HG03342 (cell line): Measurements from ENCODE around the gene CCL13.

ENCODE experiments used
- ATAC-seq: cut with Tn5 transposase; IDR thresholded peaks from one replicate; pipeline ENCODE4 v1.9.1; 2021; ENCODE audit warnings: mild to moderate bottlenecking, moderate library complexity; ENCODE audit not compliant: unreplicated experiment

CCL13 gene

DNA sequence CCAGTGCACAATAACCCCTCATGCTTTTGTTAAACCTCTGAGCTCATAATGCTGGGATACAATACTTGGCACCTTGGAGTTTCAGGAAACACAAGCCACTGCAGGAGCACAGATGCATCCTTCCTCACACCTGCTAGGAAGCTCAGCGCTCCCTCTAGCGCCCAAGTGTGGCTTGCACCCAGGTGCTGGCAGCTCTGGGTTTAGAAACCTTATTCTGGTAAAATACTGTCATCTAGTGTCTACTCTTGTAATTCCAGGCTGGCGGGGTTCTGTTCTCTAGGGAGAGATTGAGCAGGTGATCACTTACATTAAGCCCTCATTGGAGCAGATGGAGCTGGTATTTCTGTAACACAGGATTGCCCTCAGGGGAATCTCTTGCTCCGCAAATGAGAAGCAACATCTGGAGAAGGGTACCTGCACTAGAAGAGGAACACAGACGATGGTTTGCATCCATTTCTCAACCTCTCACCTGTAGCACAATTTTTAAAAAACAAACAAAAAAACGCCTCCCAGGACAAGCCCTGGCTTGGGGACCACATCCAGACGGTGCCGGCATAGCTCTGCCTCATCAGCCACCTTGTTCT, 5.3 kb downstream of the CCL13 start:
- peak; percentile 62 for ATAC-seq

GRCh38 chr17:34363183-34363661, 6.9 kb downstream of the CCL13 start, which contains the start of gene CCL1:
Gene CCL1, minus strand, starts transcription at chr17:34363233. Its CDS starts 72 bp downstream, at chr17:34363161.
- no peak for ATAC-seq

DNA sequence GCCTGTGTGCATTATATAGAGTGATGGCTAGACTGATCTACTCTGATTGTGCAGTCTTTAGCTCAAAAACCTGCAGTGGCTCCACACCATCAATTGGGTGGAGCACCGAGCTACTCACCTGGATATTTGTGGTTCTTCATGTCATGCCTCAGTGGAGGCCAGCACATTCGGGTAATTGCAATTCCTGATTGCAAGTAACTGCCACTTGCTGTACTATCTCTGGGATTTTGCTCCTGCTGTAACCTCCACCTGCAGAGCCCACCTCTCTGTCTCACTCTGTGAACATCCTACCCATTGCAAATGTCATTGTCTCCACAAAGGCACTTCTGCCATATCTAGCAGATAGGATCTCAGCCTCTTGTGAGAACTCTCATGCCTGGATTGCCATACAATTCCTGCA, 8.5 kb downstream of the CCL13 start:
- ATAC-seq, result no peak

- no peak for ATAC-seq
Observed at GRCh38 chr17:34365340-34365739, 9.1 kb downstream of the CCL13 start.

GRCh38 chr17:34366010-34366409, 9.7 kb downstream of the CCL13 start:
- ATAC-seq, result no peak

DNA sequence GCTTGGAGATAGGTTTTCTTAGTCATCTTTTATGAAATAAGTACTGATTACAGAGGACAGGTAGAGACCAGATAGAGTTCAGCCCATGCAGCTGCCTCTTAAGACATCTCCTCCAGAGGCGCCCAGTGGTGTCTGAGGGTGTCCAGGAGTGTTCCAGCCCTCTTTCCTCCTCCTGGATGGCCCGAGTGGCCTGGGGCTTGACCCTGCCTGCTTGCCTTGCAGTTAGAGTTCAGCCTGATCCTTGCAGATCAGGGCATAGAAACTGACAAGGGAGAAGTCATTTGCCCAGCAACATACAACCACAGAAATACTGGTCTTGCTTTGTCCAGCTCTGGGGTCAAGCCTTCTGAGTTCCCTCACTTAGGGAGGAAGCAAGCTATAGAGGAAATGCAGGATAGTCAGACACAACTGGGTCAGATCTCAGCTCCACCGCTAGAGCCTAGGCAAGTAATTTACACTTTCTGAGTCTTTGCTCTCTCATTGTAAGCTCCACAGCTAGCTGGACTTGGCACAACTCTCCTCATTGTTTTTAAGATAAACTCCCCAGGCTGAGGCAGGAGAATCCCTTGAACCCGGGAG, 10.3 kb downstream of the CCL13 start:
- ATAC-seq, result no peak

DNA sequence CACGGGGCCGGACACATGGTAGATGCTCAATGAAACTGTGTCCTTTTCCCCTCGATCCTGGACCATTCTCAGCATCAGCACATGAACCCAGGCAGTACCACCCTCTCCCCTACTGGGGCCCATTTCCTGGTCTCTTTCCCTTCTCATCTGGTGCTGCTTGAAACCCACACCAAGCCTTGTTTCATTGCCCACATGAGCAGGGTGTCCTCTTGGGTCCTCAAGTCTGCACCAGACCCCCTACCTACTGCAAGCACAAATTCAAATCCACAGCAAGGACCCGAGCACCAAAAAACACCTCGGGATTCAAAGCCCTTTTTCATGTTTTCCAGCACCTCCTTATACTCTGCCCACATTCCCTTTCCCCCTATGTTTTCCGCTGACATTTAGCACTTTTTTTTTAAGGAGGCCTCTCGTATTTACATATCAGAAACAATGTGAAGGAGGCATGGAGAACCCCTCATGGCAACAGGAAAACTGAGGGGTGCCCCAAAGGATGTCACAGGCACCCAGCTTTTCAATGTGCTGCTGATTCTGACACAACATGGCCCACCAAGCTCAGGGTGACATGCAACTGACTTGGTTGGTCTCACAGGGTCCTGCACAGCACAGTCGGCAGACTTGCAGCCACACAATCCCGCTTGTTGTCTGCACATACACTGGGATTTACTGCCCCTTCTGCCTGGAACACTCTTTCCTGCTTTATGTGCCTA, 11.4 kb downstream of the CCL13 start:
- ATAC-seq, result no peak

DNA sequence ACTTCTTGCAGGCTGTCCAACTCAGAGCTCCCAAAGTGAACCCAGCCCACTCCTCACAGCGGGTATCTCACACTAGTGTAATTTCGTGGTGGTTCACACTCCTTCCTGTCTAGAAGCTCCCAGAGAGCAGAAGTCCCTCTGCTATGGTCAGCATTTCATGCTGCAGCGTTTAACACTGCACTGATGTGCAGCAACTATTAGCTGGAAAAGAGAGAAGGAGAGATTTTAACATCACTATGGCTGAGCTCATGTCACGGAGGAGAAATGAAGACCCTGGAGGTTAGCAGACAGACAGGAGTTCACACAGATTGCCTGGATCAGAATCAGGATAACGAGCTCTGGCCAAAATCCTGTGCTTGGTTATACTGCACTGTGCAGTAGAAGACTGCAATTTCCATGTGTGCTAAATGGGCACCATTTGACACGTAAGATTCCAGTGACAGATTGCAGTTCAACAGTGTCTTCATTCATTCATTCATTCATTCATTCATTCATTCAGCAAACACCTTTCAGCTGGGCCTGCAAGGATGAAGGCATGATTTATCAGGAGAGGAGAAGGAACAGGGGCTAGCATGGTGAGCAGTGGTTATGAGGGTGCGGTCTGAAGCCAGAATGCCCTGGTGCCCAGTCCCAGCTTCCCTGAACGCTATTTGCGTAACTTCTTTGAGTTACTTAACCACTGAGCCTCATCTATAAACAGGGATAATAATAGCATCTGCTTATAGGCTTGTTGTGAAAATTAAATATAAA, 12.1 kb downstream of the CCL13 start:
- ATAC-seq, result no peak

- ATAC-seq, result no peak
Observed at GRCh38 chr17:34368946-34369500, 12.7 kb downstream of the CCL13 start.

DNA sequence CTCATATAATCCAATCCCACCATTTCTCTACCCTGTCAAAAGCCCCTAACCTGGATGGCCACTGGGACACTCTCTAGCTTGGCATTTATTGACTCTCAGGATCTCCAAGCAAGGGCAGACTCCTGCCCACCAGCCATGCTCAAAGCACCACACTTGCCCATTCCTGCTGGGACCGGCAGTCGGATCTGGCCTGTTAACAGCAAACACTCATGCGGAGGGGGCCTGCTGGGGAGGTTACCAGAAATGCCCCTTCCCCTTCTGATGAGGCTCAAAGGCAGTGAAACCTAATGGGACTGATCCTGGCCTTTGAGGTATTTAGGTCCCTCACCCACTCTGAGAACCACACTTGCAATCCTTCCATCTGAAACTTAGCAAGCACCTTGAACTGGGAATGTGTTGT, 13.3 kb downstream of the CCL13 start:
- ATAC-seq, result no peak

- no peak for ATAC-seq
Observed at GRCh38 chr17:34370376-34370996, 14.2 kb downstream of the CCL13 start.

DNA sequence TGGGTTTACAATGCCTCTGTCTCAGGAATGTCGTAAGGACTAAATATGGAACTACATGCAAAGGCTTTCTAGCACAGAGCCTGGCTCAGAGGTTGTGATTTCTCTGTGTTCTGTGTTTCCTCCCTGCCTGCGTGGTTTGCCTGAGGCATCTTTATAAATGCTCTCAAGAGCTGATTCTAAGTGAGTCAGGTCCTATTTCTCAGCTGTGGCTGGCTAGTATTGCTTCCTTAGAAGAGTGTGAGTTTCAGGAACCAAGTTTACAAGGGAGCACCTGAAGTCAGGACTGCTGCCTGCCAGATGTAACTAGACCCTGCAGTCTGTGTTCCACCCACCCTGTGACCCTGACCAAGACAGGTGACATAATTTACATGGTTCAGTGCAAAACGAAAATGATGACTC, 14.7 kb downstream of the CCL13 start:
- no peak for ATAC-seq

DNA sequence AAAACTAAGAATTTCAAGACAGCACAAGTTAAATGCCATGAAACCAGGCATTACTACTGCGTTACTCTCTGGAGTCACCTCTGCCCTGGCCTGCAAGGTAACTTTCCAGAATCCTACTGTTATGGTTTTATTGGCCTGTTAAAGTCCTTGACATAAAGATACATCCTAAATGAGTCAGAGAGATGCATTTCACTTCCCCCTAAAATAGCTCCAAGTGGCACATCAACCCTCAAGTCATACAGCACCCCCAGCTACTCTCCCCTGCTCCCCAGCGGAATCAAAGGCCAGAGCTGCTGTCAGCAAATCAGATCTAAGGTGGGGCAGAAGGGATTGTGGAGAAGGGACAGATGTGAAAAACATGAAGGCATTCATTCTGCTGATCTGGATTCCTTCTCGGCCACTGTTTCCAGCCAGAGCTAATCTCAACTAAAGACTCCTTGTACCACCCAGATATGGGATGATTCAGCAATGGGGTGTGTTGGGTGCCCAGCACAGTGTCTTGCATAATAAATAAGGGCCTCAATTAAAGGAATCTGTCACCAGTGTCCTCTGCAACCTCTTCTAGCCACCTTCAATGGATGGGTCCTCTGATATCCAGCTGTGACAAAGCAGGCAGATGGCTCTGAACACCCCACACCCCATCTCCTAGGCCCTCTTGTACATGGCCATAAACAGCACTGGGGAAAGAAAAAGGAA, 15.3 kb downstream of the CCL13 start:
- ATAC-seq, result no peak

DNA sequence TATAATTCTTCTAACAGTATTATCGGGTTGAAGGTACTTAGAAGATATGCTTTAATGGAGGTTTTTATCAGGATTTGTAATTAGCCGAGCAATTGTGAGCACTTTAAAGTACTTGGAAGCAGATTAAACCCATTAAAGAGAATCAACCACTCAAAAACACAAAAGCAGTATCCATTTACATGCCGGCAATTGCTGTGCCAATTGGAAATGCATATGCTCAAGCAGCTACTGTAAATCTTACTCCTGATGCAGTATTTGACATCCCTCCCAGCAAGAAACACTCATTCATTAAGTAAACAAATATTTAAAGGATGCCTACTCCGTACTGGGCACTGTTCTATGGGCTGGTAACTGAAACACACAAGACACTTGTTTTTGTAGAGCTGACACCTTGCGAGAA, 18.2 kb downstream of the CCL13 start:
- ATAC-seq, result no peak

- no peak for ATAC-seq
Observed at GRCh38 chr17:34375426-34375997, 19.2 kb downstream of the CCL13 start.

GRCh38 chr17:34377078-34377823, 21.0 kb downstream of the CCL13 start:
- no peak for ATAC-seq

DNA sequence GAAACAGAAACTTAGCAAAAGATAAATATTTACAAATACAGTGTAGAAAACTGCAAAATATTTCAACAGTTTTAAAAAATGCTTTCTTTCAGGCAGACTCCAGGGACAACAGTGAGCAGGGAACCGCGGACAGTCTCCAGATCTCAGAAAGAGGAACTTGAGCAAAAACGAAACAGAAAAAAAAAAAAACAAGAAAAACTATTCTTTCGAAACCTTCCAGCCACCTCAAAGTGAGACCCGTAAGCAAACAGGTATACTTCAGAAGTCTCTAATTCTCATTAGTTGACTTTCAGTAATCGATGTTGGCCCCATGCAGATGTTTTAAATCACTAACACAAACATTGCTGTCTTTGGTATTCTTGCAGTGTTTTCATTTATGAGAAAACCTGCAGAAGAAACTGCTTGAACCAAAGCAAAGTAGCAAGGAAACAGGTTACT, 22.4 kb downstream of the CCL13 start:
- ATAC-seq, result peak; percentile 63

DNA sequence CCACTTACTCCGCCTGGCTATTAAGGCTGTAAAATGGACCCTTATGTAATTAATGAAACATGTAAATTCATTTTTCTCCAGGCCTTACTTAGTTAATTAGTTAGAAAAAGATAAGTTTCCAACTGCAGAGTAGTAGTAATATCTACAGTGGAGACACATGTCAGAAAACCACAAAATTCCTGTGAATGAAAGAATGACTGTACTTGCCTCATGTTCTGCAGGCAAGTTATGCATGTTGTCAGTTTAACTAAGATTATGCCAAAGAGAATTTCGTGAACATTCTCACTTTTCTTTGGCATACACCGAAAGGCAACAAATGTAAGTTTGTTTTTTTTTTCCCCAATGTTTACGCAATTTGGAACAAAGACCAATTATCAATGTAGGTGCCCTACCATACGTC, 23.6 kb downstream of the CCL13 start:
- no peak for ATAC-seq

GRCh38 chr17:34382621-34383124, 26.4 kb downstream of the CCL13 start:
- ATAC-seq, result no peak
